ENCODE results near the gene WDR11.

Gene WDR11

DNA sequence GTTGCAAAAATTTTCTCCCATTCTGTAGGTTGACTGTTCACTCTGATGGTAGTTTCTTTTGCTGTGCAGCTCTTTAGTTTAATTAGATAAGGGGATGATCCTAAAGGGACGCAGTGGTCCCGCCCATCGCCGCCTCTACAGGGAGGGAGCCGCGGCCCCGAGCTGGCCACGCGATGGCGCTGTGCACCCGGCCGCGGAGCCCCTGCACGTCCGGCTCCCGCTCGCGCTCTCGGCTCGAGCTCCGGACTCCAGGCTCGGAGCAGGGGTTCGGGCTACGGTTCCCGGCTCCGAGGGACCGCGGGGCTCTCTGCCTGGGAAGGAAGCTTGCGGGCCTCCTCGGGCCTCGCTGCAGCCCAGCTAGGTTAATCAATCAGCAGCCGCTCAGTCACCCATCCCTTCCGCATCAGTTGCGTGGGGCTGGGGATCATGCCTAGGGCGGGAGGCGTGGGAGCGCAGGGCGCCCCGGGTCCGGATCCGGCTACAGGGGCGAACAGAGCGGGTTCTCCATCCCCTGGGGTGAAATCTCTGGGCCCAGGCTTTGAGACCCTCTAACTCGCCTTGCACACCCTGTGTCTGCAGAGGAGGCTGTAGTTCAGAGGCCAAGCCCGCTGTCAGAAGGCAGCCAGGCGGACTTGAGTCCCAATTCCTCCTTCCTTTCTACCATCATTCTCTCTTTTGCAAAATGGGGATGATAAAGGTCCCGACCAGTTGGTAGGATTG lies 97.9 kb downstream of the WDR11 start:
- no peak for DNase-seq

DNA sequence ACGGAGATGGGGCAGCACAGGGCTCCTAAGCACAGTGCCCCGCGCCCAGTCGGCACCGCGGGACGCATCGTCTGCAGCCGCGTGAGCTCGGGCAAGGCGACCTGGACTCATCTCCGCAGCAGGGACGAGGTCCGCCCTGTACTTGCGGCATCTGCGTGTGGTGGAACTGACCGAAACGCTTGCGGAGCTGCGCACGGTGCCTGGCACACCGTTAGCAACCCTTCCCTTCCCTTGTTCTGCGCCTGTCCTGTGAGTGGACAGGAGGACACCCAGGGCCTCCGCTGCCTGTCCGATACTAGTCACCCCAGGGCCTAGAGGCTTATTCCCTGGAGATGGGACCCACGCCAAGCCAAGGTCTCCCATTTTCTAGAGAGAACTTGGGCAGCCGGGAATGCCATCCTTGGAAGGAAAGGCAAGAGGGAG lies 98.5 kb downstream of the WDR11 start:
- DNase-seq: no peak

- no peak for DNase-seq
Measured at GRCh38 chr10:120950051-120950561, 98.9 kb downstream of the WDR11 start.

GRCh38 chr10:120951288-120951687 lies 100.1 kb downstream of the WDR11 start:
- no peak for DNase-seq

GRCh38 chr10:120953897-120954296 lies 102.7 kb downstream of the WDR11 start:
- no peak for DNase-seq
